HT-29 (cell line): ENCODE results near the gene HTT-AS. TPM values are rescaled to one million over a fixed set of nuclear protein-coding genes. Genes with fewer than 3 reads are reported as not detected.
"Not testable (repeated sequence)": the region's sequence is repeated elsewhere in the genome, so short reads cannot be mapped to it uniquely, and the experiment has no call there.

Experiments used
- DNase-seq: peaks from one replicate; pipeline ENCODE4 v3.0.0-alpha.2; 2015; ENCODE audit warnings: low spot score
- total RNA-seq: library from RNA; depleted of rRNA; stranded (reverse); fragments of >200 nt; shearing (Covaris generic); gene quantifications from 2 replicates; pipeline ENCODE4 v1.2.3, GENCODE V29; 2014

Gene HTT-AS
- total RNA-seq, 1 experiment from 2014 or later: not detected

DNA sequence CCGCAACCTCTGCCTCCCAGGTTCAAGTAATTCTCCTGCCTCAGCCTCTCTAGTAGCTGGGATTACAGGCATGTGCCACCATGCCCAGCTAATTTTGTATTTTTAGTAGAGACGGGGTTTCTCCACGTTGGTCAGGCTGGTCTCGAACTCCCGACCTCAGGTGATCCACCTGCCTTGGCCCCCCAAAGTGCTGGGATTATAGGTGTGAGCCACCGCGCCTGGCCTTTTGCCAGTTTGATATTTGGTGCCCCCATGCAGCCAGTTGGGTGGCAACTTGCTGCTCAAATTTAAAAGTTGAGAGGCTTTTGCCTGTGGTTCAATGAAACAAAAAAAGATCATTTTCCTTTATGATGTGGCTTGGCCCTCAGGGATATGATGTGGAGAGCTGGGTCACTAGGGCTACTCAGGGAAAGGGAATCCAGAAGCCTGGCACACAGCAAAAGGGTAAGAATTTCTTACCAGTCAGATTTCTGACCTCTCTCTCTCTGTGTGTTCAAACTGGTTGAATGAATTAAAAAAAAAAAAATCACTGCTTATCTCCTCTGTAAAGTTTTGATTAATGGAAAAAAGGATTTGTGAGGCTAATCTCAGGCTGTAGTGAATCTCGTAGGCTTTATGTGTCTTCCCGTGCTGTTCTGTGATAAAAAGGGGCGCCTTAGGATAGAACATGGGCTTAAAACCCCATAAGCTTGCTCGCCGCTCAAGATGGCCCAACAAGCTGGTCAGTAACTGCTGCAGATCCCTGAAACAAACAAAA lies 23.0 kb downstream of the HTT-AS start:
- DNase-seq: not testable (repeated sequence)

DNA sequence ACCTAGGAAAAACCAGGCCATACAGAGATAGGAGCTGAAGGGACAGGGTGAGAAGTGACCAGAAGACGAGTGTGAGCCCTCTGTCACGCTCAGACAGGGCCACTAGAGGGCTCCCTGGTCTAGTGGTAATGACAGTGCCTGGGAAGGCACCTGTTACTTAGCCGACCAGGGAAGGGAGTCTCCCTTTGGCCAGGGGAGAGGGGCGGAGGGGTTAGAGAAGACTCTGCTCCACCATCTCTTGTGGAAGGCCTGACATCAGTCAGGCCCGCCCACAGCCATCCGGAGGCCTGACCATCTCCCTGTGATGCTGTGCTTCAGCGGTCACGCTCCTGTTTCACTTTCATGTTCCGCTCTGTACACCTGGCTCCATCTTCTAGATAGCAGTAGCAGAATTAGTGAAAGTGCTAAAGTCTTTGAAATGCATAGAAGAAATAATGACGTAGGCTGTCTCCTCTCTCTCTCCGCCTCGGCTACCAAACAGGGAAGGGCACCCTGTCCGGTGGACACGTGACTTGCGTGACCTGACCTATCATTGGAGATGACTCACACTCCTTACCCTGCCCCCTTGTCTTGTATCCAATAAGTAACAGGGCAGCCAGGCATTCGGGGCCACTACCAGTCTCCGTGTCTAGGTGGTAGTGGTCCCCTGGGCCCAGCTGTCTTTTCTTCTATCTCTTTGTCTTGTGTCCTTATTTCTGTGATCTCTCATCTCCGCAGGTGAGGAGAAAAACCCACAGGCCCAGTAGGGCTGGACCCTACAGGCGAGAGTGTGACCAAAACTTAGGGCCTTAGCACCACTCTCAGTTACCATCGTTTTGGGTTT lies 26.7 kb downstream of the HTT-AS start:
- DNase-seq: peak; percentile 89

DNA sequence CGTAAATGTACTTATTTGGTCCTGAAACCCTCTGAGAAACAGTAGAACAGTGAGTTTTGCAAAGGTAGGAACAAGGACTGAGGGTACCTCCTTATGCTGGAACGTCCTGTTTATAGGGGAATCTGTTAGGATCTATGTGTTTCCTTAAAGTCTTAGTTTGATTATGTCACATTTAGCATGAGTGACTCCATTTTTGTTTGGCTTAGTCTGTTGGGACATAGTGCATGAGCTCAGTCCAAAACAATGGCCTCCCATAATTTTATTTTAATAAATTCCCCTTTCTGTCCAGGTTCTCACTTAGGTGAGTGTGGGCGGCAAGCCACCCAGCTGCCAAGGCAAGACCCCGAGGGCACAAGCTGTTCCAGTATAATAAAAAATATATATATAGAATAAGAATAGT lies 27.7 kb downstream of the HTT-AS start:
- DNase-seq: no peak

DNA sequence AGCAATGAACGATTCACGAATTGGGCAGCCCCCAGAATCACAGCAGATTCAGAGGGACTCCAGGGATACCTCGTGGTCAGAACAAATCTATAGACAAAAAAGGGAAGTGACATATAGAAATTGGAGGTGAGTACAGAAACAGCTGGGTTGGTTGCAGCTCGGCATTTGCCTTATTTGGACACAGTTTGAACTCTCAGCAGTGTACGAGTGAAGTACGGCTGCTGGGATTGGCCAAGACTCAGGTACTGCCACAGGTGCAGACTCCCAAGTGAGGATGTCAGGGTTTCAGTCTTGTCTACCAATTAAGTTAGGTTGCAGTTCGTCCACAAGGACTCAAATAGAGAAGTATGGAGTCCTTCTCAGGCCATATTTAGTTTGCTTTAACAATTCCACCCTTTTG lies 28.2 kb downstream of the HTT-AS start:
- DNase-seq: no peak

DNA sequence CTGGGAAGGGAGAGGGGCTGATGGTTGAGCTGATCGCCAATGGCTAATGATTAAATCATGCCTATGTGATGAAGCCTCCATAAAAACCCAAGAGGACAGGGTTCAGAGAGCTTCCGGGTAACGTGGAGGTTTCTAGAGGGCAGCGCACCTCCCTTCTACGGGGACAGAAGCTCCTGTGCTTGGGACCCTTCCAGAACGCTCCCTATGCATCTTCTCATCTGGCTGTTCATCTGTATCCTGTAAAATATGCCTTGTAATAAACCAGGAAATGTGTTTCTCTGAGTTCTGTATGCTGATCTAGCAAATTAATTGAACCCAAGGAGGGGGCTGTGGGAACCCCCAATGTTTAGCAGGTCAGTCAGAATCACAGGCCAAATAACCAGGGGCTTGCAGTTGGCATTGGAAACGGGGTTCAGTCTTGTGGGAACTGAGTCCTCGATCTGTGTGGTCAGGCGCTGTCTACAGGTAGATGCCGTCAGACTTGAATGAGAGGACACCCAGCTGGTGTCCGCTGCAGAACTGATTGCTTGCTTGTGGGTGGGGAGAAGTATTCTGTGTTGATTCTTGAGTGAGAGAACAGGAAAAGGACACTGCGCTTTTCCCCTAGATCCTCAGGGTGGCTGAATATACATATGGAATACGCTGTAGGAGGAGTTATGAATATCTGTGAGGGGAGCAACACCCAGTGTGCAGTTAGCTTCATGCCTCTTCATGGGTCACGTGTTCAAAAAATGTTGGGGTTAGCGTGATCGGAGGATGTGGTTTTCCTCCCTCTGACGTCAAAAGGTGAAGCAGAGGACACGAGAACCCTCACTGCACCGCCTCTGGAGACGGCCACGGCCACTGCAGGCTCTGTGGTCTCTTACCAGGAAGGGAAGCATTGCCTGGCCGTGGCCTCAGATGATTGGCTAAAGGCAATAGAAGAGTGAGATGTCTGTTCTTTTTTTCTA lies 29.2 kb downstream of the HTT-AS start:
- no peak for DNase-seq

DNA sequence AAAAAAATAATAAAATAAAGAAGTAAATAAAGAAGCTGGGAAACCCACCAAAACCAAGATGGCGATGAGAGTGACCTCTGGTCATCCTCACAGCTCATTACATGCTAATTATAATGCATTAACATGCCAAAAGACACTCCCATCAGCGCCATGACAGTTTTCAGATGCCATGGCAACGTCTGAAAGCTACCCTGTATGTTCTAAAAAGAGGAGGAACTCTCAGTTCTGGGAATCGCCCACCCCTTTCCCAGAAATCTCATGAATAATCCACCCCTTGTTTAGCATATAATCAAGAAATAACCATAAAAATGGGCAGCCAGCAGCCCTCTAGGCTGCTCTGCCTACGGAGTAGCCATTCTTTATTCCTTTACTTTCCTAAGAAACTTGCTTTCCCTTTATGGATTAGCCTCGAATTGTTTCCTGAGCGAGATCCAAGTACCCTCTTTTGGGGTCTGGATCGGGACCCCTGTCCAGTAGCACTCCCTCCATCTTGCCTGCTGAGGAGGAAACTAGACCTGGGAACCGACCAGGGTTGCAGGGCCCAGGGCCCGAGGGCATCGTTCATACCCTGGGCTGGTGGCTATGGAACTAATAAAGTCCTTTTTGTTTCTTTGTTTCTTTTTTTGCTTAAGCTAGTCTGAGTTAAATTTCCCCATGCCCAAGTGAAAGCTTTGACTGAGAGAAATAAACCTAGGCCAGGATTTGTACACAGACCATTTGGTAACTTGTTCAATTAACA lies 30.9 kb downstream of the HTT-AS start:
- DNase-seq: no peak

DNA sequence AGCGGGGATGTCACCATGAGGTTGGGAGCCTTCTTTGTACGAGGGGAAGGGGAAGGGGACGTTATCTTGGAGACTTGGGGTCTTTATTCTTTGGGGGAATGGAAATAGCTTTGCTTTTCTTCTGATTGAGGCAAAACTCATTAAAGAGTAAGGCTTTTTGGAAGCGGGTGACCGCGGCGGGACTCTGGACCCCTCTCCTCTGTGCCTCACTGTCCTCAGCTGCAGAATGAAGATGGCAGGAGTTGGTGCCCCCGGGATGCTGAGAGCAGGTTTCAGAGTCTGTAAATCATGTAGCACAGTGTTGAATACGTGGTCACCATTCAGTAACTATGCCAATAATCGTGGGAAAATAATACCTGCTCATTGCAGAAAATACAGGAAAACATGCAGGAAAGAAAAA lies 32.1 kb downstream of the HTT-AS start:
- no peak for DNase-seq

DNA sequence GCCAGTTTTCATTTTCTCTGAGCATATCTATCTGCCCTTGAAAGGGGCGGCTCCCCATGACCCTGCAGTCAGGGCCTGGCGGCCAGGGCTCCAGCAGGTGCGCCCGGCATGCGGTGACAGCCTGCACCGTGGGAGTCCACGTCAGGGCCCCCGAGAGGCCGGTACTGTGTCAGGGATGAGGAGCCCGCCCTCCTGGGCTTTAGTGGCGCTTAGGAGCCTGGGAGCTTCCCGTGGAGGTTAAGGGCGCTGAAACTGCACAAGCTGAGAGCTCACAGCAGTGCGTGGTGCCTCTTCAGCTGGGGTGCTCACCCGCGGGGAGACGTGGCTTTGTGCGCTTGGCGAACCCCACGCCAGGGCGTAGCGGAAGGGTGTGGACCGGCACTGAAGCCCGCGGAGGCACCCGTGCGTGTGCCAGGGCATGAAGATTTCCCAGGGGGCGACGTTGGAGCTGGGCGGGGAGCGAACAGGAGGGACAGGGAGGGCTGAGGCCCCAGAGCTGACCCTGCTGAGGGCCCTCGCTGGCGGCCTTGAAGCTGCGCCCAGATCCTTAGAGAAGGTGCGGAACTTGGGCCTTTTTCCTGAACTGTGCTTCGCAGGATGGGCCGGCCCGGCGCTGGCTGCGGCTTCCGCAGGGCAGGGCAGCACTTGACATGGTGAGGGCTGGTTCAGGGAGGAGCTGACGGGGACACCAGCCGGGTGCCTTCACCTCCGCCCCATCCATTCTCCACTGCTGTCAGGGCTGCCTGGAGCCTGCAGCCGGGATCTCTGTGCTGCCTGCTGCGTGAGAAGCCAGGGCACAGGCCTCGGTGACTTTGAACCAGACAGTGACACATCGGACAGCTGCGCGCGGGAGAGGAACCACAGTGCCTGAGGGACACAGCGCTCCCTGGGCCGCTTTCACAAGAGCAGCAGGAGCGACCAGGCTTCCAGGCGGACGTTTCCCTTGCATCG lies 32.9 kb downstream of the HTT-AS start:
- peak; percentile 58 for DNase-seq

DNA sequence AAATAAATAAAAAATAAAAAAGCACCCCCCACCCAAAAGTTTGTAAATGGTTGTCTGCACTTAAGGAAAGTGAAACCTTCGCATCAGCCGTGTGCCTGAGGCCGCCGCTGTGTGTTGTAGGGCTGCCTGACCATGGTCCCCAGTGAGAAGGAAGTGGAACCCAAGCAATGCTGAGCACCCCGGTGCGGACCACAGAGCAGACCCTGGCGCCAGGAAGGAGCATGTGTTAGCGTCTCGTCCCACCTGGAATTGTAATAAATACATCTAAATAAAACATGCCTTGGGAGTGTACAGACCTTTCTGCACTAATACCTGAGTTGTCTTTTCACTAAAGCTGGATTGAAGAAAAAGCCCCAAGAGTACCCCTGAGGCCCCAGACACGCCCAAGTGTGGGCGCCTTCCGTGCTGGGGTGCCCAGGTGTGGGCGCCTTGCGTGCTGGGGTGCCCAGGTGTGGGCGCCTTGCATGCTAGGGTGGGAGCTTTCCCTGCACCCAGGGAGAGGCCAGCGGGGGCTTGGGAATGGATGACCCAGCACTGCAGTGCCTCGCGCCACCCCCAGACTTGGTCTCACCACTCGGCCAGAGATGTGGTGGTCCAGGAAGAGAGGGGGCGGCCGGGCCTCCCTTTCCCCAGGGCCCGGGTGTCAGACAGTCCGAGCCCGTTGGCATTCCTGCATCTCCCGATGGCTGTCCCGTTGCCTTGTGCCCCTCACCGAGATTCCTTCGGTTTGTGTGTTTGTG lies 33.7 kb downstream of the HTT-AS start:
- DNase-seq: no peak

DNA sequence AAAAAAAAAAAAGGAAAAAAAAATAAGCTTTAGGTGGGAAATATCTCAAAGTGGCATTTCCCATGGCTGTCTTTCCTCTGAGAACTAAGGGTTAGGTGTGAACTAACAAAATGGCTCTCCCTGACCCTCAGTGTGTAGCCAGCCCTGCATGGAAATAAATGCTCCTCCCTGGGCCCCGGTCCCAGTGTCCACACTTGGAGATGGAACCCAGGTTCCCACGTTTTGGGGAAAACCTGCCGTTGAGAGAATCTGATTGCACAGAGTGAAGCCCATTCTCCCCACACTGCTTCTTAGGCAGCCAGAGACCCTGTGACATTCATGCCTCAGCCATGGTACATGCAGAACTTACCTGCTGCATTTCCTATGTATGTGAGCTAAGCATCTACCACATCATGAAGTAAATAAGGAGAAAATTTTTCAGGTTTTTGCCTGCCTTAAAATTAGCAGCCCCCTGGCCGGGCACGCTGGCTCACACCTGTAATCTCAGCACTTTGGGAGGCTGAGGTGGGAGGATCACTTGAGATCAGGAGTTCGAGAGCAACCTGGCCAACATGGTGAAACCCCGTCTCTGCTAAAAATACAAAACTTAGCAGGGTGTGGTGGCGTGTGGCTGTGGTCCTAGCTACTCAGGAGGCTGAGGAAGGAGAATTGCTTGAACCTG lies 34.5 kb downstream of the HTT-AS start:
- no peak for DNase-seq

DNA sequence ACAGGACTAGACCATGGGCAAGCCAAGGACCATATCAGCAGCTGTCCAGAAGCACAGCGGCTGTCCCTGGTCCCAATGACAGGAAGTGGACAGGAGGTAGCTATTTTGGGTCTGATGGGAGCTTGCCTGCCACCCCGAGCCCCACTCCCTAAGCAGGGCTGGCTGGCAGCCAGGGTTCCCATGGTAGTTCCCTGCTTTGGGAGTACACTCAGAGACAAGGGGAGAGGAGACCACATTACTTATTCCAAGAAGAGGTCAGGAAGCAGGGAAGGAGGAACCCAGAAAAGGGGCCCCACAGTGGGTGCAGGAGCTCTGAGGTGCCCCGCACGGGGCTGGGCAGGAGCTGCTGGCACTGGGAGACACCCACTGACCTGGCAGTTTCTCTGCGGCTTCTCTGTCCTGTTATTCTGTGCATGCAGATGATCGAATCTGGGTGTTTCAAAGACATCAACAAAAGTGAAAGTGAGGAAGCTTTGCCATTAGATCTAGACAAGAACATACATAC lies 36.3 kb downstream of the HTT-AS start:
- no peak for DNase-seq

DNA sequence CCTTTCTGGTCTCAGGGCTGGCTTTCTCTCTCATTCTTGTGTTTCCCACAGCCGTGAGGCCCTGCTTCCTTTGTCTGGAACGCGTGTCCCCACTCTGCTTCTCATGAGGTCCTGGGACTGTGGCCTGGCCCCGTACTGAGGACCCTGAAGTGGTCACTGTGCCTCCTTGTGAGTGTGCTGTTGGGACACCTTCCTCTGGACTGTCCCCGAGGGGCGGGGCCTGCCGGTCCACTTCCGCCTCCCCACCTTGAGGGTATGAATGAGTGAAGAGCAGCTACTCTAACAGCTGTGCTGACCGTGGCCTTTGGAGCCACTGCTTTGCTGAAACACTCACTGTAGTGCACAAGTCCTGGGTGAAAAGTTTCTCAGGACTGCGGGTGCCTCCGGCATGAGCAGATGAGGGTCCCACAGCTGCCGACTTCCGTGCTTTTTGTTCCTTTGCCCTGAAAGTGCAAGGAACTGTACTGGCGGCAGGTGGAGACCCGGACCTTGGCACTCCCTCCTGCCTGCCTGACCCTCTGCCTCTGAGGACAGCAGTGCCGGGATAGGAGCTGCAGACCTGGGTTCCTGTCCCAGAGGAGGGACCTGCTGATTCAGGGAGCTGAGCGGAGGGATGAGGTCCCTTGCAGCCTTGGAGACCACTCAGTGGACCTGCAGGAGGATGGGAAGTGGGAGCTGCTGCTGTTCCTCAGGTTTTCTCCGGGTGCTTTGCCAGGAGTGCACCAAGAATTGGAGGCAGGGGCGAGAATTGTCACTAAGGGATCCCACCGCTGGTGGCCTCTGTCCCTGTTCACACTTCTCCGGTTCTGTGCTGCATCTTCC lies 38.0 kb downstream of the HTT-AS start:
- no peak for DNase-seq

DNA sequence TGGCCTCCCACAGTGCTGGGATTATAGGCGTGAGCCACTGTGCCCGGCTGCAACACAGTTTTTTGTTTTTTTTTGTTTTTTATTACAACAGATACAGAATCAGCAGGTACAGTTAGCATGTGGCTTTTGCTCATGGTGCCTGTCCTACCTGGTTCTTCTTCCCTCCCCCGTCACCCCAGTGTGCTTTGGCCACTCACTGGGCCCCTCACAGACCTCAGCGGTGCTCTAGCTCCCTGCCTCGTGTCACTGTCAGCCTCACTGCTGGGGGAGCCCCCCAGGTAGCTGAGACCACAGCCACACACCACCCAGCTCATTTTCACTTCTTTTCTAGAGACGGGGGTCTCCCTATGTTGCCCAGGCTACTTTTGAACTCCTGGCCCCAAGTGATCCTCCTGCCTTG lies 38.7 kb downstream of the HTT-AS start:
- no peak for DNase-seq

DNA sequence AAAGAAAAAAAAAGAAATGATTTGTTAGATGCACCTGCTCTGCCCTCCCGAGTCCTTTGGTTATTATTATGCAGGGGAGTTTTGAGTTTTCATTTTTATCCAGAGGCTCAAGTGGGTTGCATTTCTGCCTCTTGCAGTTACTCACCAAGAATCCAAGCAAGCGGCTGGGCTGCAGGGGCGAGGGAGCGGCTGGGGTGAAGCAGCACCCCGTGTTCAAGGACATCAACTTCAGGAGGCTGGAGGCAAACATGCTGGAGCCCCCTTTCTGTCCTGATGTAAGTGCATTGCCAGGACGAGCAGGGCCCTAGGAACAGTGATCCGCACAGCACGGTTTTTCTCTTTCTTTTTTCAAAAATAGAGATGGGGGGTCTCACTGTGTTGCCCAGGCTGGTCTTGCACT lies 39.1 kb downstream of the HTT-AS start:
- no peak for DNase-seq

DNA sequence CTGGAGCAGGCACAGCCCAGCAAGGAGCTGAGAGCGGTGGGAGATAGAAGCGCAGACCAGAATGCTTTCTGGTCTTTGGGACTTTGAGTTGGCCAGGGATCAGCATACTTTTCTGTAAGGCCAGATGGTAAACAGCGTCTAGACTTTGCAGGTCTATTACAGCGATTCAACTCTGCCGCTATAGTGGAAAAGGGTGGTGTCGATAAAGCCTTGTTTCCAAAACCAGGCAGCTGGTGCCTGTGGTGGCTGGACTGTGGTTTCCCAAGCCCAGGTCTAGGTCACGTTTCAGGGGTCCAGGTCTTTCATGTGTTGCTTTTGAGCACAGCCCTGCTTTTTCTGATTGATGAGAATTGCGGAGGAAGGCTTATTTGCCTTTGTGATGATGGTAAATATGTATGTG lies 40.1 kb downstream of the HTT-AS start:
- no peak for DNase-seq

DNA sequence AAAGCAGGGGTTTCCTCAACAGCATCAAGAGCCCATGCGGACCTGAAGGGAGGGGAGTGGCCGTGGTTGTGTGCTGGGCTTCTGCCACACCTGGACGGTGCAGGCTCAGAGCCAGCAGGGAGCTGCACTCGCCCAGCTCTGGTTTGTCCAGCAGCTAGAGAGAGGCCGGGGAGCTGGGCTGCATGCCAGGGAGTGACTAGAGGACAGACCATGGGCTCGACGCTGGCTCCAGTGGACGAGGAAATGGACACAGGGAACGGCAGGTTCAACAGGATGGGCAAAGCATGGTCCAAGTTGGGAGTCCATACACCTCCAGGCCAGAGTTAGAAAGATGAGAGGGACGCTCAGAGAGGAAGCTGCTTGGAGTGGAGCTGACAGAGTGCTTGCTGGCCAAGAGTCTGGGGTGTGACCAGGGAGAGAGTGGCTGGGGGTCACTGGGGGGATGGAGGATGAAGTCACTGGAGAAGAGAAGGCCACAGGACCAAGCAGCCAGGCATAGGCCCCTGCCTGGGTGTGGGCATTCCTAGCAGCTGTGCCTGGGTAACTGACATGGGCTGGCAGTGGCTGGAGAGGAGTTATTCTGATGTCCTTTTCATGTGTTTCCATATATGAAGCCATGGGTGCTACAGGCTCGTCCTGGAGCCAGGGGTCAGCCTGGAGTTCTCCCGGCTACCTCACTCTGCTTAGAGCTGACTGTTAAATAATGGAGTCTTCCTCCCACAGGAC lies 42.8 kb downstream of the HTT-AS start:
- DNase-seq: peak; percentile 33
